ENCODE measurements around the gene LSM14B.
"Not testable (repeated sequence)": the region's sequence is repeated elsewhere in the genome, so short reads cannot be mapped to it uniquely, and the experiment has no call there.

LSM14B gene

GRCh38 chr20:62142252-62143080 lies 20.2 kb downstream of the LSM14B start:
- ATAC-seq (ENCODE audit: low read depth) (peak; percentile 9), DNase-seq (ENCODE audit: low spot score in 2 of 2) (no peak)
- peaks cover 33% of the 10 kb centered on the region for H3K4me1 Mint-ChIP-seq

GRCh38 chr20:62143081-62143956 lies 21.0 kb downstream of the LSM14B start, which contains the start of the genes PSMA7 and SS18L1:
Gene PSMA7 (minus strand): TSS chr20:62143394. CDS start chr20:62143303, 91 bp downstream.
Gene SS18L1 (plus strand): TSS chr20:62143769. CDS start chr20:62143821, 52 bp downstream.
- Mint-ChIP-seq H3K4me1 (peaks cover 32% of the 10 kb centered on the region), H3K4me3 (peak within 1 kb of the TSS; percentile 91), H3K9me3 (no peaks in the 10 kb centered on the region), H3K27ac (peak within 1 kb of the TSS; percentile 90), H3K27me3 (no peaks in the 10 kb centered on the region), H3K36me3 (peaks cover 5% of the 10 kb centered on the region)
- DNase-seq (ENCODE audit: low spot score in 2 of 2): peak; percentile 83
- peak; percentile 89 for ATAC-seq (ENCODE audit: low read depth)

More at GRCh38 chr20:62142252-62143080, 20.2 kb downstream of the LSM14B start:
- H3K27me3 Mint-ChIP-seq: no peaks in the 10 kb centered on the region
- peaks cover 13% of the 10 kb centered on the region for H3K36me3 Mint-ChIP-seq
- peak overlapping the region; percentile 90 for H3K27ac Mint-ChIP-seq
- no peaks in the 10 kb centered on the region for H3K9me3 Mint-ChIP-seq
- H3K4me3 Mint-ChIP-seq: peak overlapping the region; percentile 84

- Mint-ChIP-seq H3K4me3 (peak overlapping the region; percentile 81), H3K27me3 (no peaks in the 10 kb centered on the region), H3K36me3 (peaks cover 3% of the 10 kb centered on the region), H3K9me3 (no peaks in the 10 kb centered on the region), H3K4me1 (peaks cover 32% of the 10 kb centered on the region), H3K27ac (peak overlapping the region; percentile 90)
- no peak for ATAC-seq (ENCODE audit: low read depth)
- DNase-seq (ENCODE audit: low spot score in 2 of 2): peak; percentile 18 to 42
Observed at GRCh38 chr20:62143957-62144825, 21.9 kb downstream of the LSM14B start.

- H3K27ac Mint-ChIP-seq: no peak overlapping the region
- peak overlapping the region; percentile 9 for H3K4me3 Mint-ChIP-seq
- ATAC-seq (ENCODE audit: low read depth) (no peak), DNase-seq (ENCODE audit: low spot score in 2 of 2) (no peak)
- H3K9me3 Mint-ChIP-seq: no peaks in the 10 kb centered on the region
- peaks cover 35% of the 10 kb centered on the region for H3K4me1 Mint-ChIP-seq
- no peaks in the 10 kb centered on the region for H3K27me3 Mint-ChIP-seq
- peaks cover 2% of the 10 kb centered on the region for H3K36me3 Mint-ChIP-seq
Observed at GRCh38 chr20:62145688-62146018, 23.4 kb downstream of the LSM14B start.

GRCh38 chr20:62146019-62146755 lies 23.9 kb downstream of the LSM14B start:
- no peaks in the 10 kb centered on the region for H3K9me3 Mint-ChIP-seq

GRCh38 chr20:62147125-62147524 lies 24.9 kb downstream of the LSM14B start:
- no peaks in the 10 kb centered on the region for H3K27me3 Mint-ChIP-seq

More at GRCh38 chr20:62146019-62146755, 23.9 kb downstream of the LSM14B start:
- Mint-ChIP-seq H3K4me3 (no peak overlapping the region), H3K4me1 (peaks cover 33% of the 10 kb centered on the region), H3K27me3 (no peaks in the 10 kb centered on the region), H3K27ac (no peak overlapping the region), H3K36me3 (peaks cover 2% of the 10 kb centered on the region)
- ATAC-seq (ENCODE audit: low read depth): no peak
- no peak for DNase-seq (ENCODE audit: low spot score in 2 of 2)

GRCh38 chr20:62147528-62147927 lies 25.3 kb downstream of the LSM14B start:
- Mint-ChIP-seq H3K4me3 (no peak overlapping the region), H3K27ac (no peak overlapping the region), H3K9me3 (no peaks in the 10 kb centered on the region), H3K27me3 (no peaks in the 10 kb centered on the region), H3K4me1 (peaks cover 24% of the 10 kb centered on the region), H3K36me3 (peaks cover 5% of the 10 kb centered on the region)
- DNase-seq (ENCODE audit: low spot score in 2 of 2): no peak
- no peak for ATAC-seq (ENCODE audit: low read depth)

More at GRCh38 chr20:62147125-62147524, 24.9 kb downstream of the LSM14B start:
- no peak for DNase-seq (ENCODE audit: low spot score in 2 of 2)
- ATAC-seq (ENCODE audit: low read depth): no peak
- H3K36me3 Mint-ChIP-seq: peaks cover 2% of the 10 kb centered on the region
- no peak overlapping the region for H3K4me3 Mint-ChIP-seq
- no peak overlapping the region for H3K27ac Mint-ChIP-seq
- no peaks in the 10 kb centered on the region for H3K9me3 Mint-ChIP-seq
- peaks cover 25% of the 10 kb centered on the region for H3K4me1 Mint-ChIP-seq

GRCh38 chr20:62148383-62148782 lies 26.1 kb downstream of the LSM14B start:
- not testable (repeated sequence) for H3K36me3 Mint-ChIP-seq; ATAC-seq (ENCODE audit: low read depth); DNase-seq (ENCODE audit: low spot score in 2 of 2); H3K27ac Mint-ChIP-seq; H3K9me3 Mint-ChIP-seq; H3K4me3 Mint-ChIP-seq; H3K27me3 Mint-ChIP-seq
- H3K4me1 Mint-ChIP-seq: peaks cover 24% of the 10 kb centered on the region

- no peaks in the 10 kb centered on the region for H3K9me3 Mint-ChIP-seq
- H3K36me3 Mint-ChIP-seq: peaks cover 15% of the 10 kb centered on the region
- ATAC-seq (ENCODE audit: low read depth) (no peak), DNase-seq (ENCODE audit: low spot score in 2 of 2) (no peak)
- no peak overlapping the region for H3K4me3 Mint-ChIP-seq
- no peak overlapping the region for H3K27ac Mint-ChIP-seq
- H3K27me3 Mint-ChIP-seq: no peaks in the 10 kb centered on the region
- H3K4me1 Mint-ChIP-seq: peaks cover 24% of the 10 kb centered on the region
Observed at GRCh38 chr20:62148908-62149314, 26.6 kb downstream of the LSM14B start.

GRCh38 chr20:62149532-62150309 lies 27.4 kb downstream of the LSM14B start:
- peaks cover 21% of the 10 kb centered on the region for H3K4me1 Mint-ChIP-seq
- H3K4me3 Mint-ChIP-seq: no peak overlapping the region
- no peaks in the 10 kb centered on the region for H3K27me3 Mint-ChIP-seq
- no peak for ATAC-seq (ENCODE audit: low read depth)
- no peak overlapping the region for H3K27ac Mint-ChIP-seq
- no peaks in the 10 kb centered on the region for H3K9me3 Mint-ChIP-seq
- no peak for DNase-seq (ENCODE audit: low spot score in 2 of 2)
- H3K36me3 Mint-ChIP-seq: peaks cover 22% of the 10 kb centered on the region

GRCh38 chr20:62150310-62150575 lies 28.0 kb downstream of the LSM14B start:
- Mint-ChIP-seq H3K9me3 (no peaks in the 10 kb centered on the region), H3K27me3 (no peaks in the 10 kb centered on the region), H3K4me1 (peaks cover 17% of the 10 kb centered on the region), H3K4me3 (no peak overlapping the region), H3K36me3 (peaks cover 24% of the 10 kb centered on the region), H3K27ac (no peak overlapping the region)
- ATAC-seq (ENCODE audit: low read depth) (no peak), DNase-seq (ENCODE audit: low spot score in 2 of 2) (no peak)

GRCh38 chr20:62151225-62151624 lies 28.9 kb downstream of the LSM14B start:
- DNase-seq (ENCODE audit: low spot score in 2 of 2) (no peak), ATAC-seq (ENCODE audit: low read depth) (no peak)
- H3K4me3 Mint-ChIP-seq: no peak overlapping the region
- no peak overlapping the region for H3K27ac Mint-ChIP-seq
- no peaks in the 10 kb centered on the region for H3K27me3 Mint-ChIP-seq
- no peaks in the 10 kb centered on the region for H3K9me3 Mint-ChIP-seq
- peaks cover 24% of the 10 kb centered on the region for H3K36me3 Mint-ChIP-seq
- H3K4me1 Mint-ChIP-seq: peaks cover 15% of the 10 kb centered on the region

All from memory B cell (primary cell).